ENCODE measurements around the gene IGF1.

DNA sequence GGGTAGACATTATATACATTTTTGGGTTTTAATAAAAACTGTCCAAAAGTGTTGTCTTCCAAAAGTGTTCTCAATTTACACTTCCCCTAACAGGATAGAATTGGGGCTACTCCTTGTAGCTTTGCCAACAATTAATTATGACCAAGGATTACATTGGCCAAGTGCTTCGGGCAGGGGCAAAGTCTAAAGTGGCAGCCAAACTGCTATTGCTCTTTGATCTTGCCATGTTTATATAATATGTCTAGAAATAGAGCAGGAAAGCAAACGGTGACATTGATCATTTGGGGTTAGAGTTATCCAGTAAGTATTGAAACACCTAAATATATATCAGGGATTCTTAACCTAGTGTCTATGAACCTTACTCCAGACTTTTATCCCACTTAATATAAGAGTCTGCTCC, 31.2 kb upstream of the IGF1 start:
- TF ChIP-seq, protein P1, sequence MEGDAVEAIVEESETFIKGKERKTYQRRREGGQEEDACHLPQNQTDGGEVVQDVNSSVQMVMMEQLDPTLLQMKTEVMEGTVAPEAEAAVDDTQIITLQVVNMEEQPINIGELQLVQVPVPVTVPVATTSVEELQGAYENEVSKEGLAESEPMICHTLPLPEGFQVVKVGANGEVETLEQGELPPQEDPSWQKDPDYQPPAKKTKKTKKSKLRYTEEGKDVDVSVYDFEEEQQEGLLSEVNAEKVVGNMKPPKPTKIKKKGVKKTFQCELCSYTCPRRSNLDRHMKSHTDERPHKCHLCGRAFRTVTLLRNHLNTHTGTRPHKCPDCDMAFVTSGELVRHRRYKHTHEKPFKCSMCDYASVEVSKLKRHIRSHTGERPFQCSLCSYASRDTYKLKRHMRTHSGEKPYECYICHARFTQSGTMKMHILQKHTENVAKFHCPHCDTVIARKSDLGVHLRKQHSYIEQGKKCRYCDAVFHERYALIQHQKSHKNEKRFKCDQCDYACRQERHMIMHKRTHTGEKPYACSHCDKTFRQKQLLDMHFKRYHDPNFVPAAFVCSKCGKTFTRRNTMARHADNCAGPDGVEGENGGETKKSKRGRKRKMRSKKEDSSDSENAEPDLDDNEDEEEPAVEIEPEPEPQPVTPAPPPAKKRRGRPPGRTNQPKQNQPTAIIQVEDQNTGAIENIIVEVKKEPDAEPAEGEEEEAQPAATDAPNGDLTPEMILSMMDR (conservative IDR thresholded peaks at IDR 0.05 in 1 of 2, IDR thresholded peaks at IDR 0.05 in 1 of 2; ENCODE audit: extremely low read depth in 1 of 2, insufficient read depth in 1 of 2, low read depth in 1 of 2, low read length in 2 of 2) = no peak
- TF ChIP-seq EZH2 (IDR thresholded peaks at IDR 0.05; ENCODE audit: borderline replicate concordance, low read length) = no peak

Measured in mammary epithelial cell (primary cell).